ENCODE results near the gene HCN3.

DNA sequence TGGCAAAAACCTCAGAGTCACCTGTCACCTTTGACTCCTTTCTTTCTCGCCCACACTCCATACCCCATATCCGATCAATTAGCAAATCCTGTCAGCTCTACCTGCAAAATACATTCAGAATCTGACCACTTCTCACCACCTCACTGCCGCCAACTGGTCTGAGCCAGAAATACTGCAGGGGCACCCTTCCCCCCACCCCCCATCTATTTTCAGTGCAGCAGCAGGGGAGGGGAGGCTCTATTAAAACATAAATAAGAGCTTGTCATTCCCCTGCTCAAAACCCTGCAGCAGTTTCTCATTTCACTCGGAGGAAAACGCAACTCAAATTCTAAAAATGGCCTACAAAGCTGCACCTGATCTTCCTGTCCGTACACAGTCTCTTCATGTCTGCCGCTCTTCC, 20.1 kb downstream of the HCN3 start:
- TF ChIP-seq EP300 (IDR thresholded peaks at IDR 0.05): no peak
- TF ChIP-seq CTCF (IDR thresholded peaks at IDR 0.05): no peak
